Measurements from ENCODE around the gene MBNL2. TPM values are rescaled to one million over a fixed set of nuclear protein-coding genes. Genes with fewer than 3 reads are reported as not detected.

The MBNL2 gene
- total and polyA plus RNA-seq, 2 of the 13 experiments (the other 11 are each of a cell fraction or from before 2014, with no cell fraction given), result 30.8 to 59.0 TPM

GRCh38 chr13:97434397-97435201 is 212.5 kb downstream of the MBNL2 start (continued):
- TF ChIP-seq ZBTB49 (CRISPR knock-in tag; IDR thresholded peaks at IDR 0.05; ENCODE audit: borderline replicate concordance) (no peak), KDM5B (CRISPR knock-in tag; IDR thresholded peaks at IDR 0.05; ENCODE audit: borderline replicate concordance) (peak; percentile 30; the same call in 1 of the 2 replicates), TRIM24 (CRISPR knock-in tag; IDR thresholded peaks at IDR 0.05) (no peak), LRRFIP1 (CRISPR knock-in tag; conservative IDR thresholded peaks at IDR 0.05) (no peak), ZNF282 (IDR thresholded peaks at IDR 0.05; ENCODE audit: partially characterized antibody) (no peak), ZNF552 (CRISPR knock-in tag; IDR thresholded peaks at IDR 0.05; ENCODE audit: borderline replicate concordance) (no peak), TRIM22 (IDR thresholded peaks at IDR 0.05) (no peak), ZNF766 (CRISPR knock-in tag; IDR thresholded peaks at IDR 0.05; ENCODE audit: borderline replicate concordance) (no peak), ZBTB7B (CRISPR knock-in tag; IDR thresholded peaks at IDR 0.05) (0 out of 2 replicates have a peak, but pooled peaks have one; percentile 32), ZNF83 (CRISPR knock-in tag; IDR thresholded peaks at IDR 0.05; ENCODE audit: borderline replicate concordance) (no peak), ZNF660 (CRISPR knock-in tag; IDR thresholded peaks at IDR 0.05; ENCODE audit: borderline replicate concordance, low read depth) (no peak), ZNF367 (CRISPR knock-in tag; IDR thresholded peaks at IDR 0.05; ENCODE audit: borderline replicate concordance) (no peak), ZNF550 (CRISPR knock-in tag; IDR thresholded peaks at IDR 0.05; ENCODE audit: borderline replicate concordance) (no peak), ZNF142 (CRISPR knock-in tag; IDR thresholded peaks at IDR 0.05) (peak; percentile 76; the same call in 1 of the 2 replicates), ZNF326 (CRISPR knock-in tag; IDR thresholded peaks at IDR 0.05; ENCODE audit: borderline replicate concordance) (no peak), NKX3-1 (CRISPR knock-in tag; IDR thresholded peaks at IDR 0.05) (no peak), ZNF3 (CRISPR knock-in tag; IDR thresholded peaks at IDR 0.05) (no peak)
